SK-N-SH treated with all-trans-retinoic acid at 6 μM for 48 hours (cell line): ENCODE results near the gene SYNDIG1.

ENCODE experiments used
- ATAC-seq: fragments of 200-7000 bp; cut with Tn5 transposase; 3 replicates; pipeline ENCODE4 v1.9.1; 2020; ENCODE audit warnings: mild to moderate bottlenecking, moderate library complexity
- BACH2 ChIP-seq: fragments of 250-450 bp; sonication (Bioruptor Pico); IDR thresholded peaks from 2 replicates; pipeline ENCODE4 v1.9.0; 2021; ENCODE audit warnings: mild to moderate bottlenecking, borderline replicate concordance
- CREB5 ChIP-seq: fragments of 250-450 bp; sonication (Bioruptor Pico); IDR thresholded peaks from 2 replicates; pipeline ENCODE4 v1.5.1; 2020; ENCODE audit warnings: low read depth, mild to moderate bottlenecking, moderate library complexity
- CSRNP3 ChIP-seq: fragments of 250-450 bp; sonication (Bioruptor Pico); IDR thresholded peaks from 2 replicates; pipeline ENCODE4 v1.5.1; 2021; ENCODE audit warnings: mild to moderate bottlenecking, moderate library complexity
- GLIS3 ChIP-seq: fragments of 250-450 bp; sonication (Bioruptor Pico); IDR thresholded peaks from 2 replicates; pipeline ENCODE4 v1.5.0; 2020; ENCODE audit warnings: mild to moderate bottlenecking, moderate library complexity
- RARB ChIP-seq: fragments of 250-450 bp; sonication (Bioruptor Pico); IDR thresholded peaks from 2 replicates; pipeline ENCODE4 v1.8.0; 2021; ENCODE audit warnings: mild to moderate bottlenecking, moderate library complexity
- TCF4 ChIP-seq: fragments of 250-450 bp; sonication (Bioruptor Pico); IDR thresholded peaks from 2 replicates; pipeline ENCODE4 v1.8.0; 2021; ENCODE audit warnings: mild to moderate bottlenecking, moderate library complexity, borderline replicate concordance
- TOX ChIP-seq: fragments of 250-450 bp; sonication (Bioruptor Pico); IDR thresholded peaks from 2 replicates; pipeline ENCODE4 v1.8.0; 2021; ENCODE audit warnings: mild to moderate bottlenecking, moderate library complexity, borderline replicate concordance
- TSHZ2 ChIP-seq: fragments of 250-450 bp; sonication (Bioruptor Pico); IDR thresholded peaks from 2 replicates; pipeline ENCODE4 v1.5.0; 2020; ENCODE audit warnings: mild to moderate bottlenecking, moderate library complexity
- ZFP3 ChIP-seq: fragments of 250-450 bp; sonication (Bioruptor Pico); IDR thresholded peaks from 2 replicates; pipeline ENCODE4 v1.5.0; 2020; ENCODE audit warnings: mild to moderate bottlenecking, moderate library complexity
- ZNF565 ChIP-seq: fragments of 450-650 bp; formaldehyde crosslinking; conservative IDR thresholded peaks from 2 replicates; pipeline ENCODE4 v1.5.0; 2020; ENCODE audit warnings: low read depth, mild to moderate bottlenecking, moderate library complexity
- ZNF70 ChIP-seq: fragments of 450-650 bp; formaldehyde crosslinking; IDR thresholded peaks from 2 replicates; pipeline ENCODE4 v1.5.0; 2020; ENCODE audit warnings: mild to moderate bottlenecking, moderate library complexity
- ZNF8 ChIP-seq: fragments of 450-650 bp; formaldehyde crosslinking; IDR thresholded peaks from 2 replicates; pipeline ENCODE4 v1.5.0; 2020; ENCODE audit warnings: mild to moderate bottlenecking, moderate library complexity

Gene SYNDIG1

GRCh38 chr20:24589381-24589780, 120.0 kb downstream of the SYNDIG1 start:
- no peak for ATAC-seq
- TF ChIP-seq GLIS3 (CRISPR knock-in tag) (no peak), CSRNP3 (CRISPR knock-in tag) (no peak)

- no peak for ATAC-seq
- no peak for TF ChIP-seq ZFP3
- TF ChIP-seq GLIS3 (CRISPR knock-in tag), result no peak
- no peak for TF ChIP-seq RARB
- TF ChIP-seq ZNF70 (CRISPR knock-in tag), result no peak
- TF ChIP-seq BACH2, result no peak
- no peak for TF ChIP-seq TOX (CRISPR knock-in tag)
- no peak for TF ChIP-seq CSRNP3 (CRISPR knock-in tag)
Measured at GRCh38 chr20:24589815-24590177, 120.4 kb downstream of the SYNDIG1 start.

GRCh38 chr20:24590178-24590982, 121.0 kb downstream of the SYNDIG1 start:
- ATAC-seq, result no peak
- TF ChIP-seq ZNF8 (CRISPR knock-in tag) (no peak), TSHZ2 (CRISPR knock-in tag) (no peak), ZNF565 (no peak), CSRNP3 (CRISPR knock-in tag) (no peak), TCF4 (CRISPR knock-in tag) (no peak), ZFP3 (no peak), ZNF70 (CRISPR knock-in tag) (no peak), CREB5 (CRISPR knock-in tag) (no peak)
- TF ChIP-seq, all 23 proteins: peak for 0

- no peak for ATAC-seq
Measured at GRCh38 chr20:24597051-24597450, 127.6 kb downstream of the SYNDIG1 start.

More at GRCh38 chr20:24597051-24597450, 127.6 kb downstream of the SYNDIG1 start:
- no peak for TF ChIP-seq ZNF565
- TF ChIP-seq TSHZ2 (CRISPR knock-in tag), result no peak
- no peak for TF ChIP-seq RARB
